ENCODE data around the gene BMP7.

The BMP7 gene

DNA sequence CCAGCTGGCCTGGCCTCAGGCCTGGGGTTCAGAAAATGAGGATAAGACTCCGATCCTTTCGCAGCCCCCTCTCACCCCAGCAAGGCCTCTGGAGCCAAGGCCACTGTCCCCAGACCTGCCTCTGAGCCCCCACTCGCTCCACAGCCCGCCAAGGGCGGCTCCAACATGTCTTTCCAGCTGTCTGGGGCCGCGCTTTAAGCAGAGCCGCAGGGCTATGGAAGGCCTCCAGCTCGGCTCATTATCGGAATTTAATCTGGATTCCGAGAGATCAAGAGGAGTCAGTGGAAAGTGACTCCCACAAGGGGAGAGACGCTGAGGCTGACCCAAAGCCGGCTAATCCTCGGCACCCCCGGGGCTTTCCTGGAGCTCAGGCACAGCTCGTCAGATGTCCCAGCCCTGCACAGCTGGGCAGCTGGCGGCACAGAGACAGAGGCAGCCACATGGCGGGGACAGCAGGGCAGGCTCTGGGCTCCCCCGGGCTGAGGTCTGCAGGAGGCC, 41.8 kb downstream of the BMP7 start:
- TF ChIP-seq, protein P1, sequence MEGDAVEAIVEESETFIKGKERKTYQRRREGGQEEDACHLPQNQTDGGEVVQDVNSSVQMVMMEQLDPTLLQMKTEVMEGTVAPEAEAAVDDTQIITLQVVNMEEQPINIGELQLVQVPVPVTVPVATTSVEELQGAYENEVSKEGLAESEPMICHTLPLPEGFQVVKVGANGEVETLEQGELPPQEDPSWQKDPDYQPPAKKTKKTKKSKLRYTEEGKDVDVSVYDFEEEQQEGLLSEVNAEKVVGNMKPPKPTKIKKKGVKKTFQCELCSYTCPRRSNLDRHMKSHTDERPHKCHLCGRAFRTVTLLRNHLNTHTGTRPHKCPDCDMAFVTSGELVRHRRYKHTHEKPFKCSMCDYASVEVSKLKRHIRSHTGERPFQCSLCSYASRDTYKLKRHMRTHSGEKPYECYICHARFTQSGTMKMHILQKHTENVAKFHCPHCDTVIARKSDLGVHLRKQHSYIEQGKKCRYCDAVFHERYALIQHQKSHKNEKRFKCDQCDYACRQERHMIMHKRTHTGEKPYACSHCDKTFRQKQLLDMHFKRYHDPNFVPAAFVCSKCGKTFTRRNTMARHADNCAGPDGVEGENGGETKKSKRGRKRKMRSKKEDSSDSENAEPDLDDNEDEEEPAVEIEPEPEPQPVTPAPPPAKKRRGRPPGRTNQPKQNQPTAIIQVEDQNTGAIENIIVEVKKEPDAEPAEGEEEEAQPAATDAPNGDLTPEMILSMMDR (IDR thresholded peaks at IDR 0.05; ENCODE audit: low read depth, low read length): no peak
- H3K4me3 ChIP-seq (ENCODE audit: low read depth, low read length): no peak overlapping the region

DNA sequence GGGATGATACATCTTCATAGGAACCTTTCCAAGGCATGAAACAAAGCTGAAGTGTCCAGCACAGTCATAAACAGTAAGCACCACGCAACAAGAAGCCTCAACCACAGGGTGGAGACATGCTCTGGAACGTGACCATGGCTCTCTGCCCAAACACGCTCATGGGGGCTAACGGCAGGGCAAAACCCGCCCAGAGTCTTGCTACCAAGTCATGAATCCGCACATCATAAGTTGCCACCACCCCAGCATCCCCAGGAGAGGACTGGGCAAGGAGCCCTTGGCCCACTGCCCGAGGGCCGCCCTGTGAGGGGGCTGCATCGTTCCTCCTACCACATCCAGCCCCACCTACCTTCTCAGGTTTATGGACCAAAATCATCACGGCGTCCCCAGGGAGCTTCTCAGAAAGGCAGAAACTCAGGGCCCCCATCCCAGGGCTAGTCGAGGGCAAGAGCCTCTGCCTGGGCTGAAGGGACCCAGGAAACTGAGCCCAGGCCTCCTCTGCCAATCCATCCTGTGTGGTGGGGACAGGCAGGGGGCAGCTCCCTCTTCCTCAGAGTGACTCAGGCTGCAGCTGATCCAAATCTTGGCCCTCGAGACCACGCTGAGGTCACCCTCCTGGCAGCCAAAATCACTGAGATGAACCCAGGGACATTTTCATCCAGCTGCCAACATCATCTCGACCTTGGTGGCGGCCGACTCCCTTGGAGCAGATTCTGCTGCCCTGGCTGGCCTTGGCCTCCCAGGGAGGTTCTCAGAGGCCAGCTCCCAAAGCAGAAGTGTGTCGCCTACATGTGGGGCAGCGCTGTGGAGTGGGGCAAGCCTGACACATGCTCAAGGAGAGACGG, 42.6 kb downstream of the BMP7 start:
- H3K4me3 ChIP-seq (ENCODE audit: low read depth, low read length): no peak overlapping the region
- TF ChIP-seq, protein P1 (IDR thresholded peaks at IDR 0.05; ENCODE audit: low read depth, low read length): no peak

DNA sequence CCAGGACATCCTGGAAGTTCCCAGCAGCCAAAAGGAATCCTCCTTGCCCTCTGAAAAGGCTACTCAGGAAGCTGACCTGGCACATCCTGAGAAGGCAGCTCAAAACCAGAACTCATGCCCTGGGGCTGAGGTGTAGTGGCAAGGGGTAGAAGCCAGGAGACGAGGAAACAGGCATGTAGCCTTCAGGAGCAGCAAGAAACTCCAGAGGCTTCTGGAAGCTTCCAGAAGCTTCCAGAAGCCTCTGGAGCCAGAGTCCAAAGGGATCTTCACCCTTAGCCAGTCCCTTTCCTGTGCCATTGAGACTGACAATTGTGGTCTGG, 43.9 kb downstream of the BMP7 start:
- TF ChIP-seq, protein P1 (IDR thresholded peaks at IDR 0.05; ENCODE audit: low read depth, low read length): no peak
- no peak overlapping the region for H3K4me3 ChIP-seq (ENCODE audit: low read depth, low read length)

DNA sequence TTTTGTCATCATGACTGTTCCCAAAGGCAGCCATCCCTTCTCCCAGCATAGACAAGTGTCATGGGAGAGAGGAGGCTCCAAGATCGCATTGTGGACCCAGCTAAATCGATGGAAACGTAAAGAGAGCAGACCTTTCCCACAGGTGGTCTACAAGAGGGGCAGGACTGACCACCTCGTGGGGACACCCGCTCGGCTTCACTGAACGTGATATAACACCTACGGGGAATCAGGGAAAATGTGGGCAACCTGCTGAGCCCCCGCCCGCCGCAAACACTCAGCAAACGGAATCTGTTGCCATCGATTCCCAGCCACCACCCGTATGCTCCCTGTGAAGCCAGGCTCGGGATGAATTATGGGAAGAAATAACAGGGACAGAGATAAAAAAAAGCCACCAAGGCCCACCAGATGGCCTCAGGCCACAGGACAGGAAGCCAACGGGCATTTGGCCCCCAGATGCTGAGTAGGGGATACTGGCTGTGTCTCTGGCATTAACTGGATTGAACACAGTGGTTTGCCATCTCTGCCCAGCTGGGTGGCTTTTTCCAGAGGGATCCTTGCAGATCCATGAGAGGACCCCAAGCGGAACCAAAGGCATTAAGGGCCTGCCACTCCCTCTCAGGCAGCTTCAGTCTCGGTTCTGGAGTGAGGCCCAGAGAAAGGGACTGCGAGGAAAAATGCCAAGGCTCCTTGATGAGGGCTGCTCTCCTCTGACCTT, 44.4 kb downstream of the BMP7 start:
- no peak overlapping the region for H3K4me3 ChIP-seq (ENCODE audit: low read depth, low read length)
- TF ChIP-seq, protein P1 (IDR thresholded peaks at IDR 0.05; ENCODE audit: low read depth, low read length): no peak

DNA sequence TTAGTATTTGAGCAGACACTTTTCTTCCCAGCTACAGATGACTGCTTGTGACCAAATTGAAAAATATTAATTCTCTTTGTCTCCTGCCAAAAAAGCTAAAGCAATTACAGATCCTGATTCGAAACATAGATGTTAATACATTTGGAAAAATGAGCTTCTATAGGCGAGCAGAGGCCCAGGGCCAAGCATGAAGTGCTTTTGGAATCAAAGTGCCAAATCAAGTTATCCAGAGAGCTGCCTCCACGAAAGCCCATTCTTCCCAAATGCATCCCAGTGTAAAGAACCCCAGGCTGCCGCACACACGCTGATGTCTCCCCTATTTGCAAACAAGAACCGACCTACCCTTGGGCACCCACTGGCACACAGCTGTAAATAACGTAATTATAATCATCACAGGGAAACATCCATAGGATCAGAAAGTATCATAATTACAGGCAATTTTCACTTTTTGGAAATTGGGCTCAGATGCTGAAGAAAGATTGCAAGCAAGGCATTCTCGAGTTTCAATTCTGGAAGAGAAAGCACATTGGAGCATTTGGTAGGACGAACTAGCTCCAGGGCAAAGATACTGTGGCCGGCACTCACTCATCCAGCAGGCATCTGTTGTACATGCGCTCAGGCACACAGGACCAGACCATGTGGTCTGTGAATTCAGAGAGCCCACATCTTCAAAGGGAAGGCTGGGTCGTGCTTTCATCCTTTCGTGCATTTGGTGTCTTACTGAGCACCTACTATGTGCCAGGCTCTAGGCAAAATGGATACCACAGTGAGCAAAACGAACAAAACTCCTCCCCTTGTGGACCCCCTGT, 45.9 kb downstream of the BMP7 start:
- TF ChIP-seq, protein P1 (IDR thresholded peaks at IDR 0.05; ENCODE audit: low read depth, low read length): no peak
- no peak overlapping the region for H3K4me3 ChIP-seq (ENCODE audit: low read depth, low read length)

DNA sequence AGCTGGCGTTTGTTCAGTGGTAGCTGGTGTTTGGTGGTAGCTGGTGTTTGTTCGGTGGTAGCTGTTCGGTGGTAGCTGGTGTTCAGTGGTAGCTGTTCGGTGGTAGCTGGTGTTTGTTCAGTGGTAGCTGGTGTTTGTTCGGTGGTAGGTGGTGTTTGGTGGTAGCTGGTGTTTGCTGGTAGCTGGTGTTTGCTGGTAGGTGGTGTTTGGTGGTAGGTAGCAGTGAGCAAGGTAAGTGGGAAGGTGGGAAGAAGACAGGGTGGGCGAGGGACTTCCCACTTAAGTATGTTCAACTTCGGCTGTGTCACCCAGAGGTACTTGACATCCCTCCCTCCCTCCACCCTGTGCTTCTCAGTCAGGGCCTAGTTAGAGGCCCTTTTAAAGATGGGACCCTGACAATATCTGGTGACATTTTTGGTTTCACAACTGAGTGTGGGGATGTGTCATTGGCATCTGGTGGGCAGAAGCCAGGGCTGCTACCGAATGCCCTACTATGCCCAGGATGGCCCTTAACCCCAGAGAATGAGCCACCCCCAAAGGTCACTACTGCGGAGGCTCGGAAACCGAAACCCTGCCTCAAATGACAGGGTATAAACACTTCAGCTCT, 47.3 kb downstream of the BMP7 start:
- TF ChIP-seq, protein P1 (IDR thresholded peaks at IDR 0.05; ENCODE audit: low read depth, low read length): no peak
- no peak overlapping the region for H3K4me3 ChIP-seq (ENCODE audit: low read depth, low read length)

Data from WI38 (cell line).